ENCODE data around the gene HLTF.
A peak's percentile ranks its signal among the peaks of the same experiment; 100 is the strongest.

HLTF gene

GRCh38 chr3:149003653-149004305 lies 82.6 kb downstream of the HLTF start:
- WGBS, 2 experiments (ENCODE audit: insufficient coverage in 2 of 2), result 100% methylated on average over 1 of the region's 6 CpGs
- Histone ChIP-seq H3K27ac (ENCODE audit: low read depth, low read length, severe bottlenecking) (no peak overlapping the region), H3K9me3 (ENCODE audit: control insufficient read depth, low read length) (no peaks in the 10 kb centered on the region), H3K36me3 (ENCODE audit: control insufficient read depth, insufficient read depth, low read length) (peaks cover 12% of the 10 kb centered on the region), H3K4me3 (ENCODE audit: extremely low read depth, insufficient read depth, low read length, poor library complexity, severe bottlenecking) (no peak overlapping the region), H3K4me1 (ENCODE audit: control insufficient read depth, insufficient read depth, low read length, poor library complexity, severe bottlenecking) (no peaks in the 10 kb centered on the region)

- no peak overlapping the region for H3K27ac ChIP-seq (ENCODE audit: low read depth, low read length, severe bottlenecking)
- H3K9me3 ChIP-seq (ENCODE audit: control insufficient read depth, low read length), result no peaks in the 10 kb centered on the region
- H3K4me1 ChIP-seq (ENCODE audit: control insufficient read depth, insufficient read depth, low read length, poor library complexity, severe bottlenecking), result no peaks in the 10 kb centered on the region
- H3K36me3 ChIP-seq (ENCODE audit: control insufficient read depth, insufficient read depth, low read length), result no peaks in the 10 kb centered on the region
- no peak overlapping the region for H3K4me3 ChIP-seq (ENCODE audit: extremely low read depth, insufficient read depth, low read length, poor library complexity, severe bottlenecking)
- 100% methylated on average over 1 of the region's 3 CpGs; no CpG with 5 or more reads in 1 of the 2 experiments for WGBS, 2 experiments (ENCODE audit: insufficient coverage in 2 of 2)
Observed at GRCh38 chr3:149001727-149002126, 84.6 kb downstream of the HLTF start.

GRCh38 chr3:149000206-149000745 lies 86.1 kb downstream of the HLTF start:
- Histone ChIP-seq H3K4me3 (ENCODE audit: extremely low read depth, insufficient read depth, low read length, poor library complexity, severe bottlenecking) (no peak overlapping the region), H3K4me1 (ENCODE audit: control insufficient read depth, insufficient read depth, low read length, poor library complexity, severe bottlenecking) (no peaks in the 10 kb centered on the region), H3K27ac (ENCODE audit: low read depth, low read length, severe bottlenecking) (no peak overlapping the region), H3K9me3 (ENCODE audit: control insufficient read depth, low read length) (no peaks in the 10 kb centered on the region), H3K36me3 (ENCODE audit: control insufficient read depth, insufficient read depth, low read length) (peaks cover 11% of the 10 kb centered on the region)
- 100% methylated on average over 1 of the region's 3 CpGs; no CpG with 5 or more reads in 1 of the 2 experiments for WGBS, 2 experiments (ENCODE audit: insufficient coverage in 2 of 2)

GRCh38 chr3:148999806-149000205 lies 86.5 kb downstream of the HLTF start:
- Histone ChIP-seq H3K4me3 (ENCODE audit: extremely low read depth, insufficient read depth, low read length, poor library complexity, severe bottlenecking) (no peak overlapping the region), H3K36me3 (ENCODE audit: control insufficient read depth, insufficient read depth, low read length) (peaks cover 15% of the 10 kb centered on the region), H3K4me1 (ENCODE audit: control insufficient read depth, insufficient read depth, low read length, poor library complexity, severe bottlenecking) (no peaks in the 10 kb centered on the region), H3K27ac (ENCODE audit: low read depth, low read length, severe bottlenecking) (no peak overlapping the region), H3K9me3 (ENCODE audit: control insufficient read depth, low read length) (no peaks in the 10 kb centered on the region)
- 79 to 81% methylated on average over 2 of the region's 3 CpGs for WGBS, 2 experiments (ENCODE audit: insufficient coverage in 2 of 2)

GRCh38 chr3:148998715-148999423 lies 87.5 kb downstream of the HLTF start:
- no peaks in the 10 kb centered on the region for H3K9me3 ChIP-seq (ENCODE audit: control insufficient read depth, low read length)
- H3K4me3 ChIP-seq (ENCODE audit: extremely low read depth, insufficient read depth, low read length, poor library complexity, severe bottlenecking), result no peak overlapping the region
- H3K36me3 ChIP-seq (ENCODE audit: control insufficient read depth, insufficient read depth, low read length), result peaks cover 24% of the 10 kb centered on the region
- H3K4me1 ChIP-seq (ENCODE audit: control insufficient read depth, insufficient read depth, low read length, poor library complexity, severe bottlenecking), result no peaks in the 10 kb centered on the region
- H3K27ac ChIP-seq (ENCODE audit: low read depth, low read length, severe bottlenecking), result no peak overlapping the region
- WGBS, 2 experiments (ENCODE audit: insufficient coverage in 2 of 2), result 57 to 81% methylated on average over 3 of the region's 7 CpGs

- Histone ChIP-seq H3K27ac (ENCODE audit: low read depth, low read length, severe bottlenecking) (no peak overlapping the region), H3K4me3 (ENCODE audit: extremely low read depth, insufficient read depth, low read length, poor library complexity, severe bottlenecking) (no peak overlapping the region), H3K4me1 (ENCODE audit: control insufficient read depth, insufficient read depth, low read length, poor library complexity, severe bottlenecking) (no peaks in the 10 kb centered on the region), H3K9me3 (ENCODE audit: control insufficient read depth, low read length) (no peaks in the 10 kb centered on the region), H3K36me3 (ENCODE audit: control insufficient read depth, insufficient read depth, low read length) (peaks cover 24% of the 10 kb centered on the region)
- WGBS, 2 experiments (ENCODE audit: insufficient coverage in 2 of 2), result 100% methylated on average over 3 of the region's 5 CpGs; no CpG with 5 or more reads in 1 of the 2 experiments
Observed at GRCh38 chr3:148998297-148998696, 88.0 kb downstream of the HLTF start.

GRCh38 chr3:148997623-148998022 lies 88.7 kb downstream of the HLTF start:
- H3K36me3 ChIP-seq (ENCODE audit: control insufficient read depth, insufficient read depth, low read length), result peaks cover 24% of the 10 kb centered on the region
- no peak overlapping the region for H3K4me3 ChIP-seq (ENCODE audit: extremely low read depth, insufficient read depth, low read length, poor library complexity, severe bottlenecking)
- no peak overlapping the region for H3K27ac ChIP-seq (ENCODE audit: low read depth, low read length, severe bottlenecking)
- H3K4me1 ChIP-seq (ENCODE audit: control insufficient read depth, insufficient read depth, low read length, poor library complexity, severe bottlenecking), result no peaks in the 10 kb centered on the region
- WGBS, 2 experiments (ENCODE audit: insufficient coverage in 2 of 2), result no CpG with 5 or more reads among the region's 1 CpG
- no peaks in the 10 kb centered on the region for H3K9me3 ChIP-seq (ENCODE audit: control insufficient read depth, low read length)

GRCh38 chr3:148992635-148993255 lies 93.6 kb downstream of the HLTF start:
- H3K27ac ChIP-seq (ENCODE audit: low read depth, low read length, severe bottlenecking), result no peak overlapping the region
- H3K9me3 ChIP-seq (ENCODE audit: control insufficient read depth, low read length), result no peaks in the 10 kb centered on the region
- H3K4me3 ChIP-seq (ENCODE audit: extremely low read depth, insufficient read depth, low read length, poor library complexity, severe bottlenecking), result peak overlapping the region; percentile 70
- no peaks in the 10 kb centered on the region for H3K4me1 ChIP-seq (ENCODE audit: control insufficient read depth, insufficient read depth, low read length, poor library complexity, severe bottlenecking)
- H3K36me3 ChIP-seq (ENCODE audit: control insufficient read depth, insufficient read depth, low read length), result peaks cover 24% of the 10 kb centered on the region
- WGBS, 2 experiments (ENCODE audit: insufficient coverage in 2 of 2), result 86 to 90% methylated on average over 8 to 9 of the region's 10 CpGs

GRCh38 chr3:148992027-148992634 lies 94.2 kb downstream of the HLTF start:
- Histone ChIP-seq H3K27ac (ENCODE audit: low read depth, low read length, severe bottlenecking) (peak overlapping the region; percentile 41), H3K9me3 (ENCODE audit: control insufficient read depth, low read length) (no peaks in the 10 kb centered on the region), H3K36me3 (ENCODE audit: control insufficient read depth, insufficient read depth, low read length) (peaks cover 24% of the 10 kb centered on the region), H3K4me1 (ENCODE audit: control insufficient read depth, insufficient read depth, low read length, poor library complexity, severe bottlenecking) (no peaks in the 10 kb centered on the region), H3K4me3 (ENCODE audit: extremely low read depth, insufficient read depth, low read length, poor library complexity, severe bottlenecking) (peak overlapping the region; percentile 70)
- 5% methylated on average over 27 of the region's 34 CpGs for WGBS, 2 experiments (ENCODE audit: insufficient coverage in 2 of 2)

- H3K36me3 ChIP-seq (ENCODE audit: control insufficient read depth, insufficient read depth, low read length), result peaks cover 24% of the 10 kb centered on the region
- WGBS, 2 experiments (ENCODE audit: insufficient coverage in 2 of 2), result 0% methylated on average over 38 to 50 of the region's 91 CpGs
- no peaks in the 10 kb centered on the region for H3K9me3 ChIP-seq (ENCODE audit: control insufficient read depth, low read length)
- no peaks in the 10 kb centered on the region for H3K4me1 ChIP-seq (ENCODE audit: control insufficient read depth, insufficient read depth, low read length, poor library complexity, severe bottlenecking)
- H3K27ac ChIP-seq (ENCODE audit: low read depth, low read length, severe bottlenecking), result peak within 1 kb of the TSS; percentile 41
- H3K4me3 ChIP-seq (ENCODE audit: extremely low read depth, insufficient read depth, low read length, poor library complexity, severe bottlenecking), result peak within 1 kb of the TSS; percentile 70
Observed at GRCh38 chr3:148991219-148992026, 94.9 kb downstream of the HLTF start, which contains the start of gene GYG1. TSS of gene GYG1 (plus strand) at chr3:148991540. CDS start at chr3:148991641, 101 bp downstream.

Measured in mesodermal cell (in vitro differentiated cells).